CD14-positive monocyte (primary cell): ENCODE measurements around the gene RPL28. TPM values are rescaled to one million over a fixed set of nuclear protein-coding genes. Genes with fewer than 3 reads are reported as not detected.

Source experiments
- DNase-seq, 3 donors: peaks; one replicate each; pipeline ENCODE4 v3.0.0-alpha.2; 2011 to 2022
- H2AFZ ChIP-seq: 2 replicates; pipeline ENCODE4 v1.6.0; 2012; ENCODE audit warnings: mild to moderate bottlenecking, low read depth, low read length, inconsistent platforms; ENCODE audit not compliant: insufficient read depth, poor library complexity, severe bottlenecking
- H3K27ac ChIP-seq, 2 donors: 1 replicate in 1 of 2; 2 replicates in 1 of 2; pipeline ENCODE4 v1.5.1; 2012 to 2013; ENCODE audit warnings: low read length in 2 of 2, control low read depth in 1 of 2, inconsistent platforms in 1 of 2, low read depth in 1 of 2, mild to moderate bottlenecking in 1 of 2
- H3K27me3 ChIP-seq, 2 donors: one replicate each; pipeline versions ENCODE4 v1.6.0 to v1.6.1; 2011 to 2013; ENCODE audit warnings: low read length in 2 of 2; ENCODE audit not compliant: control insufficient read depth in 2 of 2, insufficient read depth in 2 of 2
- H3K36me3 ChIP-seq, 2 donors: replicated peaks in 1 of 2; 1 replicate in 1 of 2; 2 replicates in 1 of 2; pipeline versions ENCODE4 v1.5.1 to v1.6.1; 2012 to 2013; ENCODE audit warnings: low read length in 2 of 2, control low read depth in 1 of 2, inconsistent platforms in 1 of 2, mild to moderate bottlenecking in 1 of 2; ENCODE audit not compliant: insufficient read depth in 2 of 2, control insufficient read depth in 1 of 2
- H3K4me1 ChIP-seq, 2 donors: 1 replicate in 1 of 2; 2 replicates in 1 of 2; pipeline versions ENCODE4 v1.5.1 to v1.6.1; 2012 to 2013; ENCODE audit warnings: low read length in 2 of 2, control low read depth in 1 of 2, inconsistent platforms in 1 of 2, mild to moderate bottlenecking in 1 of 2, moderate library complexity in 1 of 2; ENCODE audit not compliant: insufficient read depth in 2 of 2, control insufficient read depth in 1 of 2
- H3K4me2 ChIP-seq: replicated peaks from 2 replicates; pipeline ENCODE3; 2012; ENCODE audit warnings: low read length, moderate library complexity, mild to moderate bottlenecking; ENCODE audit not compliant: poor library complexity, severe bottlenecking; ENCODE audit errors: extremely low read depth
- H3K4me3 ChIP-seq, 3 experiments: fragments of 200-600 bp in 1 of 3; sonication (generic) in 1 of 3; replicated peaks in 1 of 3; 1 replicate in 2 of 3; 2 replicates in 1 of 3; pipeline ENCODE4 v1.5.1; 2011 to 2013; ENCODE audit warnings: low read length in 3 of 3, mild to moderate bottlenecking in 3 of 3, control low read depth in 2 of 3, low read depth in 2 of 3, inconsistent platforms in 1 of 3, moderate library complexity in 1 of 3
- H3K79me2 ChIP-seq: 2 replicates; pipeline ENCODE4 v1.6.0; 2012; ENCODE audit warnings: mild to moderate bottlenecking, control low read depth, inconsistent platforms, low read length, moderate library complexity; ENCODE audit not compliant: insufficient read depth
- H3K9ac ChIP-seq: 2 replicates; pipeline ENCODE4 v1.6.0; 2017; ENCODE audit warnings: low read length, mild to moderate bottlenecking; ENCODE audit not compliant: insufficient read depth, poor library complexity, severe bottlenecking
- H3K9me3 ChIP-seq, 2 donors: replicated peaks in 1 of 2; 1 replicate in 1 of 2; 2 replicates in 1 of 2; pipeline versions ENCODE4 v1.5.1 to v1.6.1; 2012 to 2013; ENCODE audit warnings: low read length in 2 of 2, control low read depth in 1 of 2; ENCODE audit not compliant: control insufficient read depth in 1 of 2, insufficient read depth in 1 of 2
- H4K20me1 ChIP-seq: 2 replicates; pipeline ENCODE4 v1.6.0; 2012; ENCODE audit warnings: mild to moderate bottlenecking, low read length, control low read depth, moderate library complexity; ENCODE audit not compliant: insufficient read depth
- H3K27ac Mint-ChIP-seq, 7 donors: one replicate each; pipeline ENCODE4 v1.8.0; 2020; ENCODE audit warnings: mild to moderate bottlenecking in 7 of 7, mixed read lengths in 7 of 7, moderate library complexity in 6 of 7, inconsistent platforms in 2 of 7
- H3K27me3 Mint-ChIP-seq, 3 donors: one replicate each; pipeline ENCODE4 v1.8.0; 2021 to 2022; ENCODE audit warnings: low read depth in 3 of 3, mild to moderate bottlenecking in 3 of 3, mixed read lengths in 3 of 3, moderate library complexity in 3 of 3, inconsistent platforms in 1 of 3
- H3K36me3 Mint-ChIP-seq, 2 donors: one replicate each; pipeline ENCODE4 v1.8.0; 2020; ENCODE audit warnings: mixed read lengths in 2 of 2, inconsistent platforms in 1 of 2, mild to moderate bottlenecking in 1 of 2
- H3K4me1 Mint-ChIP-seq: one replicate; pipeline ENCODE4 v1.8.0; 2020; ENCODE audit warnings: mild to moderate bottlenecking, mixed read lengths
- H3K4me3 Mint-ChIP-seq, 2 donors: one replicate each; pipeline ENCODE4 v1.8.0; 2020; ENCODE audit warnings: mild to moderate bottlenecking in 2 of 2, mixed read lengths in 2 of 2, moderate library complexity in 1 of 2
- H3K9me3 Mint-ChIP-seq, 7 donors: one replicate each; pipeline ENCODE4 v1.8.0; 2020 to 2022; ENCODE audit warnings: mixed read lengths in 7 of 7, mild to moderate bottlenecking in 6 of 7, moderate library complexity in 6 of 7, inconsistent platforms in 2 of 7
- WGBS: methylation state at CpG from one replicate; pipeline ENCODE4 v1.1.5; 2013; ENCODE audit warnings: missing lambda C conversion rate; ENCODE audit not compliant: insufficient coverage; 5-methylcytosine and 5-hydroxymethylcytosine counted together
- intact Hi-C, 2 donors: fragments of 100-400 bp; cut with micrococcal nuclease; formaldehyde crosslinking; loops; one replicate each; pipeline versions ENCODE4 v1.15.0 to v1.15.1; 2023
- polyA plus RNA-seq, 3 donors: library from polyadenylated mRNA; depleted of rRNA in 1 of 3; unstranded in 2 of 3; stranded (reverse) in 1 of 3; fragments of 300-500 nt in 2 of 3; fragments of >200 nt in 1 of 3; fragmentation: Illumina TruSeq in 2 of 3; gene quantifications; 1 replicate in 2 of 3; 2 replicates in 1 of 3; pipeline ENCODE4 v1.2.3, GENCODE V29; 2012 to 2021
- TF ChIP-seq, protein P1 (sequence below): fragments of 200-600 bp; IDR thresholded peaks from one replicate; pipeline ENCODE4 v1.8.0; 2022; ENCODE audit warnings: antibody characterized with exemption, mild to moderate bottlenecking

RPL28 gene
- polyA plus RNA-seq, 3 donors: 199 to 3,862 (median 208) TPM

- TF ChIP-seq, protein P1, sequence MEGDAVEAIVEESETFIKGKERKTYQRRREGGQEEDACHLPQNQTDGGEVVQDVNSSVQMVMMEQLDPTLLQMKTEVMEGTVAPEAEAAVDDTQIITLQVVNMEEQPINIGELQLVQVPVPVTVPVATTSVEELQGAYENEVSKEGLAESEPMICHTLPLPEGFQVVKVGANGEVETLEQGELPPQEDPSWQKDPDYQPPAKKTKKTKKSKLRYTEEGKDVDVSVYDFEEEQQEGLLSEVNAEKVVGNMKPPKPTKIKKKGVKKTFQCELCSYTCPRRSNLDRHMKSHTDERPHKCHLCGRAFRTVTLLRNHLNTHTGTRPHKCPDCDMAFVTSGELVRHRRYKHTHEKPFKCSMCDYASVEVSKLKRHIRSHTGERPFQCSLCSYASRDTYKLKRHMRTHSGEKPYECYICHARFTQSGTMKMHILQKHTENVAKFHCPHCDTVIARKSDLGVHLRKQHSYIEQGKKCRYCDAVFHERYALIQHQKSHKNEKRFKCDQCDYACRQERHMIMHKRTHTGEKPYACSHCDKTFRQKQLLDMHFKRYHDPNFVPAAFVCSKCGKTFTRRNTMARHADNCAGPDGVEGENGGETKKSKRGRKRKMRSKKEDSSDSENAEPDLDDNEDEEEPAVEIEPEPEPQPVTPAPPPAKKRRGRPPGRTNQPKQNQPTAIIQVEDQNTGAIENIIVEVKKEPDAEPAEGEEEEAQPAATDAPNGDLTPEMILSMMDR: no peak
- Histone ChIP-seq H3K27ac (no peak overlapping the region), H3K4me3 (no peak overlapping the region), H3K4me1 (peaks cover 4 to 5% of the 10 kb centered on the region in 2 donors), H3K9me3 (no peaks in the 10 kb centered on the region), H2AFZ (no peak overlapping the region), H3K4me2 (no peak overlapping the region), H3K79me2 (no peaks in the 10 kb centered on the region), H3K36me3 (no peaks in the 10 kb centered on the region), H4K20me1 (no peaks in the 10 kb centered on the region), H3K9ac (no peak overlapping the region), H3K27me3 (peaks cover 4 to 32% of the 10 kb centered on the region in 2 donors)
- H3K27me3 Mint-ChIP-seq: peaks cover 26 to 45% (median 30%) of the 10 kb centered on the region in 3 donors
- no peak for DNase-seq
- peak overlapping the region in 1 of 7 donors; percentile 43 for H3K27ac Mint-ChIP-seq
- H3K36me3 Mint-ChIP-seq: no peaks in the 10 kb centered on the region
- H3K4me1 Mint-ChIP-seq: peaks cover 1% of the 10 kb centered on the region
- intact Hi-C loops: no loop called here
- H3K4me3 Mint-ChIP-seq: no peak overlapping the region
- H3K9me3 Mint-ChIP-seq: peaks cover 0 to 4% (median 0%) of the 10 kb centered on the region in 7 donors
- 90% methylated on average over 31 of the region's 32 CpGs for WGBS
Measured at GRCh38 chr19:55358943-55359908, 26.5 kb upstream of the RPL28 start.

DNA sequence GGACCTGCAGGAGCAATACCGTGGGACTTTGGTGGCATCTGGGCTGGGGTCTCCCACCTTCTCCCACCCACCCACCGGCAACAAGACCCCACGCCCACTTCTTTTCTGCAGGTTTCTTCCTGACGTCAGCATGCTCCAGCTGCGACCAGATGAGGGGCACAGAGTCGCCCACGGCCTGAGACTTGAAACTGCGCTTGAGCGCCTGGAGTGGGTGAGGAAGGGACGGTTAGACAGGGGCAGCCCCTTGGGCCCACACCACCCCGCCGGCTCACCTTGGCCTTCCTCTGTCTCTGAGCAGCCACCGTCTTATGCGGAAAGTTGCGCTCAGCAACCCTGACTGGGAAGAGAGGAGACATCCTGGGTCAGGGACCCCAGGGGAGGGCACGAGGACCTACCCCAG is 24.8 kb upstream of the RPL28 start:
- Mint-ChIP-seq H3K36me3 (no peaks in the 10 kb centered on the region), H3K27ac (no peak overlapping the region), H3K4me1 (no peaks in the 10 kb centered on the region), H3K27me3 (peaks cover 17 to 31% (median 21%) of the 10 kb centered on the region in 3 donors), H3K9me3 (peaks cover 0 to 1% (median 0%) of the 10 kb centered on the region in 7 donors), H3K4me3 (no peak overlapping the region)
- Histone ChIP-seq H4K20me1 (no peaks in the 10 kb centered on the region), H3K36me3 (no peaks in the 10 kb centered on the region), H3K4me1 (no peaks in the 10 kb centered on the region), H3K9me3 (no peaks in the 10 kb centered on the region), H2AFZ (no peak overlapping the region), H3K79me2 (no peaks in the 10 kb centered on the region), H3K9ac (no peak overlapping the region), H3K27ac (no peak overlapping the region), H3K27me3 (peaks cover 0 to 16% of the 10 kb centered on the region in 2 donors), H3K4me2 (no peak overlapping the region), H3K4me3 (no peak overlapping the region)
- intact Hi-C loops: no loop called here
- WGBS: 93% methylated on average over 13 of the region's 16 CpGs
- no peak for DNase-seq
- TF ChIP-seq, protein P1: no peak
